ENCODE measurements around the gene HMX1.

GRCh38 chr4:8848507-8849265 lies 23.0 kb downstream of the HMX1 start:
- TF ChIP-seq CTCF (IDR thresholded peaks at IDR 0.05) (no peak), ZFX (IDR thresholded peaks at IDR 0.05; ENCODE audit: borderline replicate concordance) (no peak)

All from 22Rv1 (cell line).